Lower lobe of right lung (tissue), 2 donors: Measurements from ENCODE around the gene TRAPPC14. TPM values are rescaled to one million over a fixed set of nuclear protein-coding genes. Genes with fewer than 3 reads are reported as not detected.

ENCODE experiments used
- ATAC-seq, 2 donors: fragments of 200-7000 bp; cut with Tn5 transposase; one replicate each; pipeline ENCODE4 v1.9.1; 2020 to 2022; ENCODE audit warnings: mild to moderate bottlenecking in 2 of 2, moderate library complexity in 2 of 2
- DNase-seq: peaks from one replicate; pipeline ENCODE4 v3.0.0-alpha.2; 2020
- H3K27ac ChIP-seq: fragments of 200-600 bp; one replicate; pipeline ENCODE4 v1.8.0; 2022
- H3K27me3 ChIP-seq: fragments of 200-600 bp; one replicate; pipeline ENCODE4 v1.8.0; 2022; ENCODE audit warnings: low read depth
- H3K36me3 ChIP-seq: fragments of 200-600 bp; one replicate; pipeline ENCODE4 v1.8.0; 2022; ENCODE audit warnings: mild to moderate bottlenecking
- H3K4me1 ChIP-seq: fragments of 200-600 bp; one replicate; pipeline ENCODE4 v1.8.0; 2022
- H3K4me3 ChIP-seq: fragments of 200-600 bp; one replicate; pipeline ENCODE4 v1.8.0; 2022; ENCODE audit warnings: mild to moderate bottlenecking
- H3K9me3 ChIP-seq: fragments of 200-600 bp; one replicate; pipeline ENCODE4 v1.8.0; 2022
- intact Hi-C: fragments of 100-400 bp; cut with DNase I; formaldehyde crosslinking; loops from one replicate; pipeline ENCODE4 v1.11.0; 2022
- total RNA-seq: library from RNA; stranded (reverse); fragmentation: NEBNext Ultra II Directional; extraction: Animal tissue kit (Norgen Biotek cat#: 25700); gene quantifications from one replicate; pipeline ENCODE4 v1.2.1, GENCODE V29; 2021
- TF ChIP-seq, protein P1 (sequence below): fragments of 200-600 bp; IDR thresholded peaks from one replicate; pipeline ENCODE4 v1.8.0; 2022; ENCODE audit warnings: antibody characterized with exemption, mild to moderate bottlenecking
- donor health status: DM: no; HTN: yes; CAD: no; lungs with severe emphysema.

Gene TRAPPC14
- total RNA-seq, 1 donor from 2014 or later = 24.3 TPM

- DNase-seq = no peak
- Histone ChIP-seq H3K9me3 (no peaks in the 10 kb centered on the region), H3K36me3 (peaks cover 45% of the 10 kb centered on the region), H3K4me1 (peaks cover 55% of the 10 kb centered on the region), H3K4me3 (no peak overlapping the region), H3K27ac (no peak overlapping the region), H3K27me3 (no peaks in the 10 kb centered on the region)
- TF ChIP-seq, protein P1, sequence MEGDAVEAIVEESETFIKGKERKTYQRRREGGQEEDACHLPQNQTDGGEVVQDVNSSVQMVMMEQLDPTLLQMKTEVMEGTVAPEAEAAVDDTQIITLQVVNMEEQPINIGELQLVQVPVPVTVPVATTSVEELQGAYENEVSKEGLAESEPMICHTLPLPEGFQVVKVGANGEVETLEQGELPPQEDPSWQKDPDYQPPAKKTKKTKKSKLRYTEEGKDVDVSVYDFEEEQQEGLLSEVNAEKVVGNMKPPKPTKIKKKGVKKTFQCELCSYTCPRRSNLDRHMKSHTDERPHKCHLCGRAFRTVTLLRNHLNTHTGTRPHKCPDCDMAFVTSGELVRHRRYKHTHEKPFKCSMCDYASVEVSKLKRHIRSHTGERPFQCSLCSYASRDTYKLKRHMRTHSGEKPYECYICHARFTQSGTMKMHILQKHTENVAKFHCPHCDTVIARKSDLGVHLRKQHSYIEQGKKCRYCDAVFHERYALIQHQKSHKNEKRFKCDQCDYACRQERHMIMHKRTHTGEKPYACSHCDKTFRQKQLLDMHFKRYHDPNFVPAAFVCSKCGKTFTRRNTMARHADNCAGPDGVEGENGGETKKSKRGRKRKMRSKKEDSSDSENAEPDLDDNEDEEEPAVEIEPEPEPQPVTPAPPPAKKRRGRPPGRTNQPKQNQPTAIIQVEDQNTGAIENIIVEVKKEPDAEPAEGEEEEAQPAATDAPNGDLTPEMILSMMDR = no peak
- ATAC-seq = no peak
- intact Hi-C loops = no loop called here
Measured at GRCh38 chr7:100155553-100156317, 2.8 kb downstream of the TRAPPC14 start.

DNA sequence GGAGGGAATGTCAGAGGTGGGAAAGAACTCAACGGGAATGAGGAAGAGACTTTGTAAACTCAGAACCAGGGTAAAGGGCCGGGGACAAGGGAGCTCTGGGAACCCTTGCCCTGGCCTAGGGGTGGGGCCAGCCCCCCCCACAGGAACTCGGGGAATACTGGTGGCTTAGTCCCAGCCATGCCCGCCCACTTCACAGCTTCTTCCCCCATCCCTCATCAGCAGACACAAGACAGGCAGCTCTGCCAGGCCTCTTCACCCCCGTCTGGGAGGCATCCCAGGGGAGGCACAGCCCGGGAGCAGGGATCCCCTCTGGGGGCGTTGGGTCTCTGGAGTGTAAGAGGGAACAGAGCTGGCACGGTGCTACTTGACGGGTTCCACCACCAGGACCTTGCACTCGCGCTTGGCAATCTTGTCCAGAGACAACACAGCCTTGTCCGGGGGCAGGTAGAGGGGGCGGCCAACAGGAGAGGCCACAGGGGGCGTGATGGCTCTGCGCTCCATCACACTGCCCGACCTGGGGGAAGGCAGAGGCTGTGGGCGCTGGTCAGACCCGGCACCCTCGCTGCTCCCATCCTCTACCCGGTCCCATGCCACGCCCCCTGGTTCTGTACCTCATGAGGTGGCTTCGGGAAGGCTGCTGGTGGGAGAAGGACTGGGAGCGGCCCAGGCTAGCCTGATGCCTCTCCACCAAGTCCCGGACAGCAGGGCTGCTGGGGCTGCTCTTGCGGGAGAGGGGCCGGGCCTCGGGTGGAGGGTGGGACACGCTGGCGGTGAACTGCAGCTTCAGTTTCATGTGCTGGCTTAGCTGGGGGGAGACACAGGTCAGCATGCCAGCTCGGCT lies 3.7 kb downstream of the TRAPPC14 start:
- no peaks in the 10 kb centered on the region for H3K27me3 ChIP-seq
- TF ChIP-seq, protein P1 = no peak
- H3K4me3 ChIP-seq = no peak overlapping the region
- H3K27ac ChIP-seq = no peak overlapping the region
- no peaks in the 10 kb centered on the region for H3K9me3 ChIP-seq
- ATAC-seq = no peak
- peaks cover 62% of the 10 kb centered on the region for H3K4me1 ChIP-seq
- no peak for DNase-seq
- intact Hi-C loops = no loop called here
- peaks cover 45% of the 10 kb centered on the region for H3K36me3 ChIP-seq

GRCh38 chr7:100153708-100154535 lies 4.6 kb downstream of the TRAPPC14 start:
- Histone ChIP-seq H3K27ac (no peak overlapping the region), H3K4me1 (peaks cover 65% of the 10 kb centered on the region), H3K9me3 (no peaks in the 10 kb centered on the region), H3K36me3 (peaks cover 45% of the 10 kb centered on the region), H3K4me3 (no peak overlapping the region), H3K27me3 (no peaks in the 10 kb centered on the region)
- DNase-seq (no peak), ATAC-seq (no peak)
- intact Hi-C loops = no loop called here
- TF ChIP-seq, protein P1 = no peak

DNA sequence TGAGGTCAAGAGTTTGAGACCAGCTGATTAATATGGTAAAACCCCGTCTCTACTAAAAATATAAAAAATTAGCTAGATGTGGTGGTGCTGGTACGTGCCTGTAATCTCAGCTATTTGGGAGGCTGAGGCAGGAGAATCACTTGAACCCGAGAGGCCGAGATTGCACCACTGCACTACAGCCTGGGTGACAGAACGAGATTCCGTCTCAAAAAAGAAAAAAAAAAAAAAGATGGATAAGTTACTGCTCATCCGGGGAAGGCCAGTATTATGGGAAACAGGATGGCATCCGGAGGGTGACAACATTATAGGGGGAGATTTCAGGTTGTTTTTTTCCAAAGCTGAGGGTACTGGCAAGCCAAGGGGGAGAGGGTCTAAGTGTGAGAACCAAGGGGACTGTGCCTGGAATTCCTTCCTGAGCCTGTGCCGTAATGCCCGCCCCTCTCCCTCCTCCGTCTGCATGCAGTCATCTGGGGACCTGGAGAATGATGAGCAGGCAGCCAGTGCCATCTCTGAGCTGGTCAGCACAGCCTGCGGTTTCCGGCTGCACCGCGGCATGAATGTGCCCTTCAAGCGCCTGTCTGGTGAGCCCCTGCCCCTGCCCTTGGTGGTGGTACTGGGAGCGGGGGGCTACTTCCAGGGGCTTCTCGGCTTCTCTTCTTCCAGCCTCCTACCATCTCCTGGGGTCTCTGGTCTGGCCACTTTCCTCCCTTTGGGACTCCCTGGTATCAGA lies 5.4 kb downstream of the TRAPPC14 start:
- TF ChIP-seq, protein P1 = no peak
- Histone ChIP-seq H3K4me1 (peaks cover 64% of the 10 kb centered on the region), H3K4me3 (no peak overlapping the region), H3K36me3 (peaks cover 45% of the 10 kb centered on the region), H3K27ac (no peak overlapping the region), H3K27me3 (no peaks in the 10 kb centered on the region), H3K9me3 (no peaks in the 10 kb centered on the region)
- no peak for DNase-seq
- intact Hi-C loops = no loop called here
- ATAC-seq = no peak

GRCh38 chr7:100152404-100152803 lies 6.1 kb downstream of the TRAPPC14 start:
- TF ChIP-seq, protein P1 = no peak
- H3K4me3 ChIP-seq = no peak overlapping the region
- no peaks in the 10 kb centered on the region for H3K27me3 ChIP-seq
- no peaks in the 10 kb centered on the region for H3K9me3 ChIP-seq
- peaks cover 62% of the 10 kb centered on the region for H3K4me1 ChIP-seq
- no peak for ATAC-seq
- intact Hi-C loops = no loop called here
- DNase-seq = no peak
- H3K27ac ChIP-seq = peak overlapping the region; percentile 18
- peaks cover 45% of the 10 kb centered on the region for H3K36me3 ChIP-seq
